ENCODE data around the gene MACROD2.

Gene MACROD2

DNA sequence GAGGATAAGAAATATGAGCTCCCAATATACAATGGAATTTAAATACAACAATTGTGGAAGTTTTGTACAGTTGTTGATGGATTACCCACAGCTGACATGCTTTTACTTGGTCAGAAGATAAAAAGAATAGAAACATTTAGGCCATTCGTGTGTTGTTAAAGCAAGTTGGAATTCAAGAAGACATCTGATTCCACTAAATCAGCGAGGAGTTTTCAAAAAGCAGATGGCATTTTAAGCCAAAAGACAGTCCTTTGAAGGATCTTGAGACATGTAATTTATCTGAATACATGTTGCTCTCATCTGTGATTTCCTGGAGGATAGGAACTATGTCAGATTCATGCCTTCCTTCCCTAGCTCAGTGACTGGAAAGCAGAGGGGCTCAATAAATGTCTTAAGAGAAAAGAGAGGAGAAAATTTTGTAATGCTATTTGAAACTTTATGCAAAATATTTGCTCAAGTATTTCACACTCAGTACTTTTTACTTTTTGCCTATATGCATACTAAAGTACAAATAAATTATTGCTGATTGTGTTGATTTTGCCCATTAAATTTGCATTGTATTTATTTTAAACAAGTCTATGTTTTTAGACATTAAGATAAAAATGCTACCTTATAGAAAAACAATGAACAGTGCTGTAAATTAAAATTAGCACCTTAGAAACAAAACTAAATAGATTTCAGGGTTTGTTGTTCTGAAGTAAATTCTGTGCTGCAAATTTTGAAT, 1075.9 kb downstream of the MACROD2 start:
- CTCF ChIA-PET = no interaction called here
- no peak for DNase-seq (ENCODE audit: extremely low spot score)
- POLR2A ChIA-PET = no interaction called here
- TF ChIP-seq, protein P1, sequence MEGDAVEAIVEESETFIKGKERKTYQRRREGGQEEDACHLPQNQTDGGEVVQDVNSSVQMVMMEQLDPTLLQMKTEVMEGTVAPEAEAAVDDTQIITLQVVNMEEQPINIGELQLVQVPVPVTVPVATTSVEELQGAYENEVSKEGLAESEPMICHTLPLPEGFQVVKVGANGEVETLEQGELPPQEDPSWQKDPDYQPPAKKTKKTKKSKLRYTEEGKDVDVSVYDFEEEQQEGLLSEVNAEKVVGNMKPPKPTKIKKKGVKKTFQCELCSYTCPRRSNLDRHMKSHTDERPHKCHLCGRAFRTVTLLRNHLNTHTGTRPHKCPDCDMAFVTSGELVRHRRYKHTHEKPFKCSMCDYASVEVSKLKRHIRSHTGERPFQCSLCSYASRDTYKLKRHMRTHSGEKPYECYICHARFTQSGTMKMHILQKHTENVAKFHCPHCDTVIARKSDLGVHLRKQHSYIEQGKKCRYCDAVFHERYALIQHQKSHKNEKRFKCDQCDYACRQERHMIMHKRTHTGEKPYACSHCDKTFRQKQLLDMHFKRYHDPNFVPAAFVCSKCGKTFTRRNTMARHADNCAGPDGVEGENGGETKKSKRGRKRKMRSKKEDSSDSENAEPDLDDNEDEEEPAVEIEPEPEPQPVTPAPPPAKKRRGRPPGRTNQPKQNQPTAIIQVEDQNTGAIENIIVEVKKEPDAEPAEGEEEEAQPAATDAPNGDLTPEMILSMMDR (IDR thresholded peaks at IDR 0.05; ENCODE audit: control extremely low read depth, extremely low read depth, low read depth, missing control alignments) = no peak

DNA sequence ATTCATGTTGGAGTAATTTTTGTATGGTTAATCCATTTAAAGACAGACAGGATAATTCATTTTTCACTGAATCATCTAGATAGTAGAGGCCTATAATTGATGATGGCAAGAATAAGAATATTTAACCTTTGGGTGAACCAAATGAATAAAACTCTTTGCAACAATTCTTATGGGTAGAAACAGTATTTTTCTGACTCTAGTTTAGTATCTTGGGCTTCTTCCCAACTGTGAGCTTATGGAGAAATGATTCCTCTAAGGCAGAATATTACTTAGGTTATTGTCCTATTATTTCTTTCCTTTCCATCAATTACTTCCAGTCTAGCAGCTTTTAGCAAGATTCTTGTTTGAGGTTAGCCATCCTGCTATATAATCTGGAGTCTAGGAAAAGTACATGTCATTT, 1077.0 kb downstream of the MACROD2 start:
- ChIA-PET POLR2A (no interaction called here), CTCF (no interaction called here)
- DNase-seq (ENCODE audit: extremely low spot score) = no peak
- TF ChIP-seq, protein P1 (IDR thresholded peaks at IDR 0.05; ENCODE audit: control extremely low read depth, extremely low read depth, low read depth, missing control alignments) = no peak

DNA sequence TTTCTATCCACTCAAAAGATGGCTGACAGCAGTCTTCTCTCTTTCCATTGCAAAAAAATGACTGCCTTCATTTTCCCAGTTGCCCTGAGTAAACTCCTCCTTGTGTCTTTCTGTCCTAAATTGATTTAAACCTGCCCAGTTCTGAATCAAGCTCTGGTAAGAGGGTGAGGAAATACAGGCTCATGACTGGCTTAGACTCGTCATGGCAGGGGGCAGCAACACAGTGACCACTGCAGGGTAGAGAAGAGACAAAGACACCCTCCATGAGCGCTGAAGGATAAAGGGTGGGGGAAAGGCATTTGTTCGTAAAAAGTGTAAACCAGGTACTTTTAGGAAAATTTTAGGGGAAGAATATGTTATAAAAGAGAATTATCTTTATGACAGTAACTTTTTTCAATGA, 1080.3 kb downstream of the MACROD2 start:
- DNase-seq (ENCODE audit: extremely low spot score) = no peak
- CTCF ChIA-PET = interaction anchor here (0.8 kb wide), 1 partner anchor 9 kb away, joined by 3 read pairs; no protein-coding TSS in a partner anchor
- POLR2A ChIA-PET = no interaction called here

DNA sequence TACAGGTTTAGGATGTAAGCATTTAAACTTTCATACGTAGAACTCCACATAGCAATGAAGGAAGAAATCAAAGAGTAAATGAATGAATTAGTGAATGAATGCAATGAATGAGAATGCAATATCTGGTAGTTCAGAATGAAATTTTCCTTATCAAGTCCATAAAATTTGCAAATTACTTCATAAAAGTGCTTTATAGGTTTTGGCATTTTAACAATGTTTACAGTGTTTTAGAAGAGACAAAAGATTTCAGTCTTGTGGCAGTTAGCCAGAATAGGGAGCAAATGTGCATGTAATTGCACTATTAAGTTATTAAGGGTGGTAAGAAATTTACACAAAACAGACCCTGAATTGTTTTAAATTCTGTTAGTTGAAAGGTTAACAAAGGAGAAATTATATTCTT, 1081.5 kb downstream of the MACROD2 start:
- DNase-seq (ENCODE audit: extremely low spot score) = no peak
- POLR2A ChIA-PET = no interaction called here
- CTCF ChIA-PET = no interaction called here
- TF ChIP-seq, protein P1 (IDR thresholded peaks at IDR 0.05; ENCODE audit: control extremely low read depth, extremely low read depth, low read depth, missing control alignments) = no peak

More for the DNA sequence above, 1080.3 kb downstream of the MACROD2 start:
- TF ChIP-seq, protein P1 (IDR thresholded peaks at IDR 0.05; ENCODE audit: control extremely low read depth, extremely low read depth, low read depth, missing control alignments) = no peak

DNA sequence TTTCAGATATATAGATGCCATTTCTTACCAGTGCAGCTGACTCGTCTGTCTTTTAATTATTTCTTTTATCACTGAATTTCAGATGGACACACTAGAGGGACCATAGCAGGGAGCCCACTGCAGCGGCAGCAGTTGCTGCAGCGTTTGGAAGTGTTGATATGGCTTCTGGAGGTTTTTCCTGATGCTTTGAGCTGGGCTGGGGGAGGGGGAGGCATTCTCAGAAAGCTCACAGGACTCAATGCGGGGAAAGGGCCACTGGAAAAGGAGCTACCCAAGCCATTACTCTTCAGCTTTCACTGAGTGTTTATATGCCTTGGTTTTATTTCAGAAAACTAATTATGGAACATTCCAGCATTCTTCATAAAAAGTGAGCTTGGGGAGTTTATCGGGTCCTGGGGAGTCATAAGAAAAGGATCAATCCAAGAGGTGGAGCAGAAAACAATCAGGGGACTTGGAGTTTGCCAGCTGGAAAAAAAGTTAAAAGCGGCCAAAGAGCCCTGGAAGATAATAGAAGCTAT, 1082.5 kb downstream of the MACROD2 start:
- TF ChIP-seq, protein P1 (IDR thresholded peaks at IDR 0.05; ENCODE audit: control extremely low read depth, extremely low read depth, low read depth, missing control alignments) = no peak
- DNase-seq (ENCODE audit: extremely low spot score) = no peak
- ChIA-PET POLR2A (no interaction called here), CTCF (no interaction called here)

DNA sequence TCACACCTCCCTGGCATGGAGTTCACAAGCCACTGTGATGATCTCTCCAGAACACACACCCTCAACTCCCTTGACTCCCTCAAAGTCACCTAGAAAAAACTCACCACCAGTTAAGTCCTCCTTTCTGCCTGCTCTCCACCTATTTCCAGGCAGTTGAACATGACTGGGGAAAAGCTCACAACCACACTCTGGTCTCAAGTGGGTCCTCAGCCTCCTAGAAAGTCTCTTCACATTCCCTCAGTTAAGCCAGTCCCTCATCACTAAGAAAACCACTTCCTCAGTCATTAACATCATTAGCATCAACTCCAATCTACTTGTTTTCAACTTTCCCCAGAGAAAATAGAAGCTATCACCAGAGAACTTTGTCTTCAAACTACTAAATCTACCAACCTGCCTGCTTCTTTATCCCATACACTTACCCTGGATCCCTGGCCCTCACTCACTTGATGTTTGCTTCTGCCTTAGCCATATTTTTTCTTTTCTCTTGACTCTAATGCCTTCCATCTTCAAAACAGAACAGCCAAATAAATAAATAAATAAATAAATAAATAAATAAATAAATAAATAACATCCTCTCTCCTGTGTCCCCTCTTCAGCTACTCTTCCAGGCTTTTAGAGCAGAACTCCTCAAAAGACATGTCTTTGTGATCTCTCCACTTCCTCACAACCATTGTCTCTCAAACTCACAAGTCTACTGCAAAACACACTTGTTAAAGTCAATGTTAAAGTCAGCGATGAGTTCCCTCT, 1084.5 kb downstream of the MACROD2 start:
- CTCF ChIA-PET = interaction anchor here (1.5 kb wide), 1 partner anchor 742 kb away, joined by 3 read pairs; the partner anchor contains the start of gene FLRT3
- no peak for DNase-seq (ENCODE audit: extremely low spot score)
- TF ChIP-seq, protein P1 (IDR thresholded peaks at IDR 0.05; ENCODE audit: control extremely low read depth, extremely low read depth, low read depth, missing control alignments) = no peak
- POLR2A ChIA-PET = no interaction called here
